Fibroblast of skin of right biceps (primary cell): ENCODE measurements around the gene CCDC51.
"Not testable (repeated sequence)": the region's sequence is repeated elsewhere in the genome, so short reads cannot be mapped to it uniquely, and the experiment has no call there.

ENCODE experiments used
- DNase-seq: peaks from one replicate; pipeline ENCODE4 v3.0.0-alpha.2; 2013

CCDC51 gene

DNA sequence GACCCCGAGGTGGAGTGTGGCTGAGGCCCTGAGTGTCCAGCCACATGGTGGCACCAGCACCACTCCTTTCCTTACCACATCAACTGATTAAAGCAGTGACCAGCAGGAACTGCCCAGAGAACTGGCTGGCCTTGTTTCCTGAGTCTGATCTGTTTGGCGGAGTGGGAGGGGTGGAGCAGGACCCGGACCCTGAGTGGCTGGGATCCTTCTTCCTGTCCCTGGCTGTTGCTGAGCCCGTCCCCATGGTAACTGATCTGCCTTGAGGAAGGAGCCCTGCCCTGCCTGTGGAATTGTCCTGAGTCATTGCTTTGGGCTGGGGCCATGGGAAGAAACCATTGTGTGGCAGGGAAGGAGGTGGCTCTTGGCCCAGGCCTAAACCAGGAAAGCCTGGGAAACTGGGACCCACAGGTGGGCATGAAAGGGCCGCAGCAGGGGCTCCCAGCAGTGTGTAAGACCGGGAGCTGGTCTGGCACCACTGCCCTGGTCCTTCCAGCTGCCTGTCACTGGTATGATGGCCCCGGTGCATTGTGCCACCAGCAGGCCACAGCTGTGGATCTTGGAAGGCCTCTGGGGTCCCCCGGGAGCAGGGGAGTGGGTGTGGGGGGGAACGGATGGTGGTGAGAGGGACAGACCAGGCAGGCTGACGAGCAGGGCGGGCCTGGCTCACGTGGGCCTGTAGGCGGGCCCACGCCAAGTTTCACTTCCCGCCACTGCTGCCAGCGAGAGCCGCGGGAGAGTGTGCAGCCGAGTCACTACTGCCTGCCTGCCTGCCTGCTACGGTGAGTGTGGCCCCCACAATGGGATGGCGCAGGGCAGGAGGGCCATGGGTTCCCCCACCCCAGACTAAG lies 25.8 kb upstream of the CCDC51 start:
- DNase-seq = peak; percentile 99

- DNase-seq = no peak
Measured at GRCh38 chr3:48465237-48465530, 25.3 kb upstream of the CCDC51 start.

- no peak for DNase-seq
Measured at GRCh38 chr3:48464713-48465221, 24.8 kb upstream of the CCDC51 start.

DNA sequence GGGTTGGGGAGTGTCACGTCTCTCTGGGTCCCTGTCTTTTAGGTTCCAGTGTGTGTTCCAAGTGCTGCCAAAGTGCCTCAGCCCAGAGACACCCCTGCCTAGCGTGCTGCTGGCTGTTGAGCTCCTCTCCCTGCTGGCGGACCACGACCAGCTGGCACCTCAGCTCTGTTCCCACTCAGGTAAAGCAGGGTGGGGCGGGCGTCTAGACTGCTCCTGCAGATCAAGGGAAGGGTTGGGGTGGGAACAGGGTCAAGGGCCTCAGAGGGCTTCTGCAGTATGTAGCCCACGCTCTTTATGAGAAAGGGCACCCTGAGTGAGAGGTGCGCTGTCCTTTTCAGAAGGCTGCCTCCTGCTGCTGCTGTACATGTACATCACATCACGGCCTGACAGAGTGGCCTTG lies 23.8 kb upstream of the CCDC51 start:
- no peak for DNase-seq

- DNase-seq = not testable (repeated sequence)
Measured at GRCh38 chr3:48461767-48462166, 21.8 kb upstream of the CCDC51 start.

- no peak for DNase-seq
Measured at GRCh38 chr3:48460517-48460902, 20.6 kb upstream of the CCDC51 start.

- DNase-seq = no peak
Measured at GRCh38 chr3:48459773-48460516, 20.0 kb upstream of the CCDC51 start.

DNA sequence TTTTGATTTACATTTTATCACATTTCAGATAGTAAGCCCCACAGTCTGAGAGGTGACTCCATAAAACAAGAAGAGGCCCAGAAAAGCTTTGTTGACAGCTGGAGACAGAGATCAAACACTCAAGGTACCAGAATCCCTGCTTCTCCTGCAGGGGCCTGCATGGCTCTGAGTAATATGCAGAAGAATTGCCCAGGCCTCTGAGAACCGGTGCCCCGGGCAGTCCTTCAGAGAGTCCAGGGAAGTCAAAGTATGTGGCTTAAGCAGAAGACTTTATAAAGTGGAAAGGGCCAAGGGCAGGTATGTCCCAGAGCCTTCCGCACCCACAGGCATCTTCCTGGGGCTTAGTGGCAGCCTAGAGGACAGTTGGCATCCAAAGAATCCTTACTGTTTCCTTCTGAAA lies 19.4 kb upstream of the CCDC51 start:
- no peak for DNase-seq

- DNase-seq = no peak
Measured at GRCh38 chr3:48456456-48456855, 16.5 kb upstream of the CCDC51 start.

GRCh38 chr3:48451270-48451669 lies 11.4 kb upstream of the CCDC51 start:
- no peak for DNase-seq

DNA sequence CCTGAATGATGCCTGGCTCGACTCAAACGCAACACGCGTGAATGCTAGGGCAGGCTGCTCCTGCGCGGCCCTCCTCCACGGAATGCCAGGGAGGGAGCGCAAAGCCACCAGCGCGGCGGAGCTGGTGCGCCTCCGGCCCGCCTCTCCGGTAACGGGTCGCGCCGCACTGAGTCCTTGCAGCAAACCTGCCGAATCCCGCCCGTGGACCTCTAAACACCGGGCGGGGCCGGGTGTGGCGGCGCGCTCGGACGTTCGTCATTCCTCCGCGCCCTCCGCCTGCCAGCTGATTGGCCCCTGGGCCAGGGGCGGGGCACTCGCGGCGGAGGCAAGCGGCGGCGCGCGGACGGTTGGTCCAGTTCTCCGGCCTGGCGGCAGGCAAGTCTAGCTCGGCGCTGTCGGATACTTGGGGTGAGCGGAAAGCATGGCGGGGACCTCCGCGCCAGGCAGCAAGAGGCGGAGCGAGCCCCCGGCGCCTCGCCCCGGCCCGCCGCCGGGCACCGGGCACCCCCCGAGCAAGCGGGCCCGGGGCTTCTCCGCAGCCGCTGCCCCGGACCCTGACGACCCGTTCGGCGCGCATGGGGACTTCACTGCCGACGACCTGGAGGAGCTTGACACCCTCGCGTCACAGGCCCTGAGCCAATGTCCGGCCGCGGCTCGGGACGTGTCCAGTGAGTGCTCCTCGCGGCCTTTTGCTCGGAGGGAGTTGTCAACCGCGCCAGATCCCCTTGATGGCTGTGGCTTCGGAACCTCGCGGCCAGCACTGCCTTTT lies 6.7 kb upstream of the CCDC51 start, which contains the start of gene ATRIP:
TSS of gene ATRIP (plus strand) at position 313 of the 769 bp plus-strand sequence. CDS start at position 422, 109 bp downstream.
- peak; percentile 83 for DNase-seq

- DNase-seq = no peak
Measured at GRCh38 chr3:48446043-48446424, 6.1 kb upstream of the CCDC51 start.

DNA sequence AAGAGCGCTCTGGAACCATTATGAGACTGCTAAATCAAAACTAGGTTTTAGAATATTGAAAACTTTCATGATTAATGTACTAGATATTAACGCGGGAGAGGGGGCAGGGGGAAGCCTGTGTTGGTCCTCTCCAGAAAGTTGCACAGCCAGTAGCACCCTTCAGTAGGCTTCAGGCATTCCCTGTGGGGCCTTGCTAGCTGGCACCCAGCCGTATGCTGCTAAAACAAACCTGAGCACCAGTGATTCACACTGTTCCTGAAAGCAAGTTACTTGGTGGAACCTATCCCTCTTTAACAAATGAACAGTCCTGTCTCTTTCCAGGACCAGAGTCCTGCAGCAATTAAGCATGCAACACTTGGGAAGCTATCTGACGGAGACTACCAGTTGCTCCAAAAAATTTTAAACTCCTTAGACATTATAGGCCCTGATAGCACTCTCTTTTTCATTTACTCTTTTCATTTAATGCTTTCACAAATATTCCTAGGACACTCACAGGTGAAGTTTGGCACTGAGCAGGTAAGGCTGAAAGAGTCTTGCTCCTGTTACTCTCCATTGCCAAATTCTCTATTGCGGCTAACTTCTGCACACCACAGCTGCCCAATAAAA lies 5.5 kb upstream of the CCDC51 start:
- no peak for DNase-seq

GRCh38 chr3:48441940-48442339 lies 2.0 kb upstream of the CCDC51 start:
- no peak for DNase-seq

- DNase-seq = no peak
Measured at GRCh38 chr3:48440590-48440958, 655 bp upstream of the CCDC51 start.

GRCh38 chr3:48437812-48438211 lies 2.1 kb downstream of the CCDC51 start:
- DNase-seq = no peak

DNA sequence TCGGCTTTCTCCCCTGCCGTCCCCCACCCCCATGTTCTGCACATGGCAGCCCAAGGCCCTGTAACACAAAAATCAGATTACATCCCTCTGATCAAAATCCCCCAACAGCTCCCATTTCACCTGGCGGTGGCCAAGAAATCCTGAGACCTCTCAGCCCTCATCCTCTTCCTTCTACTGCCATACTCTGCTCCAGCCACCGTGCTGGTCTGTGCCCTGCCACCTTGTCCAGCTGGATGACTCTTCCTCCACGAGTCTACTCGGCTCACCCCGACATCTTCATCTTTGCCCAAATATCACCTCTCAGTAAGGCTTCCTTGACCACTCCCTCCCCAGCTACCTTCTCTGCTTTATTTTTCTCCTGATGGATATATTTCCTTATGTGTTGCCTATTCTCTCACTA lies 3.1 kb downstream of the CCDC51 start:
- DNase-seq = no peak

DNA sequence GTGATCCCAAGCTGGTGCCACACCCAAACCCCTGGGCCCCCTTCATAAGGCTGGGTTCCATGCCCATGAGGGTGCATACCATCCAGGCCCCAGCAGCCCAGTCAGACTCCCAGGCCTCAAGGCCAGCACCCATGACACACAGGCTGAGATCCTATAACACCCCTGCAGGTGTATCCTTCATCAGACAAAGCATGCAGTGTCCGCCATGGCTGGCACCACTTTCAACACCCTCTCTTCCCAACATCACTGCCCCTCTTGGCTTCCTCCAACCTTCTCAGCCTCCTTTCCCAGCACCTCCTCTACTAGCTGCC lies 3.5 kb downstream of the CCDC51 start:
- DNase-seq = no peak

DNA sequence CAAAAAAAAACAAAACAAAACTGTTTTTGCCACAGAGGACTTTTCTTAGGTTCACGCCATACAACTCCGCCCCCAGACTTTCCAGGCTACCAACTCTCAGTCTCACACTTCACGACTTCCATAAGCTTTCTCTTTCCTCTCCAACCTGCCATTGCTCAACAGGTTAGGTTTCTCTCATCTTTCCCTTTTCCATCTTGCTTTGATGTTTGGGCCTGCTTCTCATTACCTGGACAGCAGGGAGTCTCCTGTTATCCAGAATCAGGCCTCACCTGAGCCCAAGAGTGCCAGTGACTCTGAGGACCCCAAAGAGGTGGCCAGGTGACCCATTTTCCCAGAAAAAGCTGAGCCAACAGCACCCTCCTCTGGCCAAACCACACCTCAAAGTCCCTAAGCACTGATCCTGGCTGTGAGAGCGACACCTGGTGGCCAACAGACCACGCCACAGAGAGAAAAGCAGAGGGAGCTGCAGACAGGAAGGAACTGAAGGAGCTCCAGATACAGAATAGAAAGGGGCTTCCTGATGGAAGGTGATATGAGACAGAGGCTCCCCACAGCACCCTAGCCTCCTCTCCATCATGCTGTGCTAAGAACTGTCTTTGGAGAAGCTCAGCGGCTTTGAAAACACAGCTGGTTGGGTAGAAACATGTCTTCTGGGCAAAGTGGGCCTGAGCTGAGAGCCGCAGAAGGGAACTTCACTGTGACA lies 4.0 kb downstream of the CCDC51 start:
- DNase-seq = peak; percentile 77

DNA sequence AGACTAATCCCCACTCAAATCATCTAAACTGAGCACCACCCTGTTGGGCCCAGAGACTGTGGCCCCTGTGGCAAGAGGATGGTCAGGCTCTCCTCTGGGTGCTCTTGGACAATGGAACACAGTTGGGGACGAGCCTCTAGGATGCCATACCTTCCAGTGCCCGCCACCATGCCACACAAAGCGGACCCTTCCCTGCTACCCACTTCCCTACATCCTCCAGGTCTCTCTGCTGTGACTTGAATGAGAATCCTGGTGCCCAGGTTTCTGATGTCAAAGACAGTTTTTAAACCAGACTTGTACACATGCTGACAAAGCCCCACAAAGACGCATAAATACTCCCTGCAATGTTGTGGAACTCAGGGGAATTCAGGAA lies 4.7 kb downstream of the CCDC51 start:
- DNase-seq = no peak

DNA sequence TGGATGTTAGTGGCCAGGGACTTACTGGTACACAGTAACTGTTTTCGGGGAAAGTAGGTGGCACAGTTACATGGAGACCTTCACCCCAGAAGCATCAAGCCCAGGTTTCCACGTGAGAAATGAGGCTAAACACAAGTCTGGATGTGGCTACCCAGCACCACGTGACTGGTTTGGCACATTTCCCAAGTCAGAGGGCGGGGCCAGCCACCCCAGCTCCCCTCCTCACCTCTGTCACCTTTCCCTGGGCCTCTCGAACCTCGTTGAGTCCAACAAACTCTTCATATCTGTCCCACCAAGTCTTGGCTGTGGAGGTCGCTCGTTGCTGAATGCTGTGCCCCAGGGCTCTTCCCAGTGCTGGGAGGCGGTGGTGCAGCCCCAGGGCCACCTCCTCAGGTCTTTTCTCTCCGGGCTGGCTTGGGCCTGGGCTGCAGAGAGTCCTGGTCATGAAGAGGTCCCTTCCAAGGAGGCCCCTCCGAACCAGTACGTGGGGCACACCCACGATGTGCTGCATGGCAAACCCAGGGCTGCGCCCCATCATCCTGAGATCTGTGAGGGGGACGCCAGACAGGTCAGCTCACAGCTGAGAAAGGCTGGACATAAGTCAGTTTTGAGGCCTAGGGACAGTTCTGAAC lies 5.2 kb downstream of the CCDC51 start:
- DNase-seq = no peak

DNA sequence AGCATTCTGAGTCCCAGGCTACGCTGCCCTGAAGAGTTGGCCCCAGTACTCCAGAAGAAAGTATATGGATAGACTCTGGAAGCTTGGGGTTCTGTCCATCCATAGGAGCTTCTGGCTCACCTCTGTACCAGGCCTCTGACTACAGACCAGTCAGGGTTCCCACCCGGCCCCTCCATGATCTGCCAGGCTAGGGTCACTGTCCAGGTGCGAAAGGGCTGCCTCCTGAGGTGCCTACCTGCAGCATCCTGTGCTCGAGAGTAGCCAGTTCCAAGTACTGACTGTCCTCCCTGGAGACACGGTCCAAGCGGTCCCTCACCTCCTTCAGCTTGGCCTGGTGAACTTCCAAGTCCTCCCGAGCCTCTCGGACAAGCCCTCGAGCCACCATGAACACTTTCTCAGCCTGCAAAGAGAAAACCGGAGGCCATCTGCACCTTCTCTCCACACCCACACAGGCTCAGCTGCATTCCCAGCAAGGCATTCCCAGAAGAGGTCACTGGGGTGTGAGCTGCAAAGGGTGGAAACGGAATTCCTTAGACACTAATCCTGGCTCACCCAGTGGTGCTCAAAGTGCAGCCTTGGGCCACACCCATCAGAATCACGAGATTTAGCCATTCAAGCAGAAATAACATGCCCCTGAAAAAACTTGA lies 6.3 kb downstream of the CCDC51 start:
- no peak for DNase-seq
